PFSK-1 (cell line): ENCODE results near the gene GPR155.

Source experiments
- POLR2AphosphoS5 ChIP-seq: IDR thresholded peaks from 2 replicates; pipeline ENCODE4 v1.6.1; 2012; ENCODE audit warnings: low read depth, mild to moderate bottlenecking, control low read depth, low read length, moderate library complexity
- SIN3A ChIP-seq: IDR thresholded peaks from 2 replicates; pipeline ENCODE4 v1.6.1; 2012; ENCODE audit warnings: mild to moderate bottlenecking, low read length, moderate library complexity, borderline replicate concordance; ENCODE audit not compliant: insufficient read depth
- TAF1 ChIP-seq: IDR thresholded peaks from 2 replicates; pipeline ENCODE4 v1.6.1; 2012; ENCODE audit warnings: low read length, control low read depth, borderline replicate concordance; ENCODE audit not compliant: insufficient read depth

DNA sequence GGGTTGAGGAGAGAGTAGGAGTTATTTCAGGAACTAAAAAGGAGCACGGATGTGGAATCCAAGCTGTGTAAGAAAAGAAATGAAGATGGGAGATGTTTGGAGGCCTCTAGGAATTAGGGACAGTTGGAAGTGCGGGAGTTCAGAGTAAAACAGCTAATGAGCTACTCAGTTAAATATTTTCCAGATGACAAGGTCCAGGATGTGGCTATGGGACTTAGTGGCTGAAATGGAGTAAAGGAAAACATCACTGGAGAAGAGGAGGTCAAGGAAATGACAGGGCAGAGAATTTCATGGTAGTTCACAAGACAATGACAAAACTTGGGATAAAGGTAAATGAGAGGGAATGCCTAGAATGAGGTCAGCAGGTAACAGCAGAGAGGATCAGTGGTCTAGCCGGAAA is 13.0 kb downstream of the GPR155 start:
- no peak for TF ChIP-seq SIN3A
- TF ChIP-seq POLR2AphosphoS5, result no peak
- TF ChIP-seq TAF1, result no peak
